Midbrain (tissue), 1 donor: Measurements from ENCODE around the gene TEX53.

Experiments used
- DNase-seq: peaks from one replicate; lab custom pipeline; 2025; lab: John Stamatoyannopoulos, UW

TEX53 gene

DNA sequence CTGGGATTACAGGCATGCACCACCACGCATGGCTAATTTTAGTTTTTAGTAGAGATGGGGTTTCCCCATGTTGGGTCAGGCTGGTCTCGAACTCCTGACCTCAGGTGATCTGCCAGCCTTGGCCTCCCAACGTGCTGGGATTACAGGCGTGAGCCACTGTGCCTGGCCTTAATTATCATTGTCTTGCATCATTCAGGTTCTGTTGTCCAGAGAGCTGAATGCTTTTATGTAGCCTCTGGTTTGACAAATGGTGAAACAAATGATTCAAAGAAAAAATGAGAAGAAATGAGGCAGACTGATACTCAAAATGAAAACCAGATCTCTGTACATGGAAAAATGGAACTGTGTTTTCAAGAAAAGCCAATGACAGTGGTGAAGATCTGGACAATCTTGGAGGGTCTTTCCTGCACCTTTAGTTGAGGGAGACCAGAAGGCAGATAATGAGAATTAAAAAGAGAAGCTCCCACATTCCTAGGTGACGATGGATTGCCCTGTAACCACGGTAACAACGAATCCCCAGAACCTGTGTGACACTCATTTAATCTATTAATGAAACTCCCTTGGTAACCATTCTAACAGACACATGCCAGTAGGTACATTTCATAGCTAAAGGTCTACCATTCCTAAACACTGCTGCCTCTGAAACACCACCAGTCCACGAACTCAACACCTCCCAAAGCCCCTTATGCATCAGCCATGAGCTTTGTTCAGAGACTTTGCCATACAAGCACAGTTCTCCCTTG, 22.8 kb upstream of the TEX53 start:
- DNase-seq: no peak

DNA sequence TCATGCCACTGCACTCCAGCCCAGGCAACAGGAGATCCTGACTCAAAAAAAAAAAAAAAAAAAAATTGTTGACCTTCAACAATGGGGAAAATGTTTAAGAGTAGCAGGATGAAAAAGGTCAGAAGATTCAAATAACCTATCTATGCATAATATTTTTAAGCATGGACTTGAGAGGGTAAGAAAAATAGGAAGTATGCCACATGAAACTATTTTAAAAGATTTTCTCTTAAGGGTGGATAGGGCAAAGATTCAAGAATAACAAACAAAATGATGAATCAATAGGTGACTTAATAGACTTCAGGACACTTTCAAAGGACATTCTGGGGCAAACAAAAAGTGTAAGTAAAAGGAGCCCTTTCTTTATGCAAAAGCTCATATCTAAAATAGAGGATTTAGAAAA, 21.2 kb upstream of the TEX53 start:
- DNase-seq: no peak

DNA sequence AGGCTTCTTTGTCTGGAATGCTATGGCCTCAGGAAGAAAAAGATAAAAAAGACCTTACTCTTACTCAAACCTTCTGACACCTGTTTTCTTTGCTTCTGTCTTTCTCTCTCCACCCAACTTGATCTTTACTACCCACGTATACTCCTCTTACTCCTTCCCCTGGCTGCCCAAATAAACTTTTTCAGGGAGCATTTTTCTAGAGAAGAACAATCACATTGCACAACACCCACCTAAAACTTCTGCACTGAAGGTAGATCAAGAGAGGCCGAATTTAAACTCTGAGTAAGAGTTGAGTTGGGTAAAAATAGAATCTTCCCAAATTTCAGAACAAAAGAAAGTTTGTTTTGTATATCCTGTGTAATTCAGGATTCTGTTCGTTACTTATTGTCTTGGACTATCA, 20.5 kb upstream of the TEX53 start:
- no peak for DNase-seq

GRCh38 chr9:114677418-114677817, 19.8 kb upstream of the TEX53 start:
- DNase-seq: no peak

- DNase-seq: no peak
Observed at GRCh38 chr9:114676901-114677300, 19.3 kb upstream of the TEX53 start.

DNA sequence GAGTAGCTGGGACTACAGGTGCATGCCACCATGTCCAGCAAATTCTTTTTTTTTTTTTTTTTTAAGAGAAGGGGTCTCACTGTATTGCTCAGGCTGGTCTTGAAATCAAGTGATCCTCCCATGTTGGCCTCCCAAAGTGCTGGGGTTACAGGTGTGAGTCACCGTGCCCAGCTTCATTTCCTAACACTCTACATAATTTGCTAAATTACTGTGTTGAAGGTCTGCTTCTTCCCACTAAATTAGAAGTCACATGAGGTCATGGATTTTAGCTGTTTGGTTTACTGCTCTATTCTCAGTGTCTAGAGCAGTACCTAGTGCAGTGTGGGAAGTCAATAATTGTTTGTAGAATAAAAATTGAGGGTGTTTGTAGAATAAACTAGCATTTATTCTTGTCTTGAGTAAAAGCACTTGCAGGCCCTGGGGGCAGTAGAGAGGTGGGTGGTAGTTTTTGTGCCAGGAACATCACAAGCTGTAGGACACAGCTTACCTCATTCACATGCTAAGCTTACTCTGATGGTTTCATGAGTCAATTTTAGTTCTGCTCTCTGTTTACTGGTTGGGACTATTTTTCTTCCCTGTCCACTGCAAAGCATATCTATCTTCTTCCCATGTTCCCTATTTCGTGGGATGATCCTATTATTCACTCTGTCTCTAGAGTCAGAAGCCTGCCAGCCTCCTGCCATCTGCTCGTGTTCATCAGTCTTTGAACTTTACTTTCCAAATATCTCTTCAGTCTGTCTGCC, 17.4 kb upstream of the TEX53 start:
- DNase-seq: no peak

GRCh38 chr9:114674076-114674797, 16.6 kb upstream of the TEX53 start:
- no peak for DNase-seq

DNA sequence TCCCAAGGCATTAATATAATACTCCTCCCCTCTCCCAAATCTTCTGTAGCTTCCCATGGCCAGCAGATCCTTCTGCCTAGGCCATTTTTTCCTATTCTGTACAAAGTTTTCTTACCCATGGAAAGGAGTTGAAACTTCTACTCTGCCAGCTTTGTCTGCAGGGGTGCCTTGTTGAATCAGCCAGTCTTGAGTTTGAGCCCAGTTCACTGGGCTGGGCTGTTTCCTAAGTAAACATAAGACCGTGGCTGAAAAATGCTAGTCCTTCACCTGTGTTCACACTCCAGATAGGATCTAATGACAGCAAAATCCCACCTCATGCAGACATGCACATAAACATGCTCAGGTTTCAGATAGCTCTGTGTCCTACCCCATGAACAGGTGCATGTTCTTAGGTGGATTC, 14.0 kb upstream of the TEX53 start:
- DNase-seq: no peak

DNA sequence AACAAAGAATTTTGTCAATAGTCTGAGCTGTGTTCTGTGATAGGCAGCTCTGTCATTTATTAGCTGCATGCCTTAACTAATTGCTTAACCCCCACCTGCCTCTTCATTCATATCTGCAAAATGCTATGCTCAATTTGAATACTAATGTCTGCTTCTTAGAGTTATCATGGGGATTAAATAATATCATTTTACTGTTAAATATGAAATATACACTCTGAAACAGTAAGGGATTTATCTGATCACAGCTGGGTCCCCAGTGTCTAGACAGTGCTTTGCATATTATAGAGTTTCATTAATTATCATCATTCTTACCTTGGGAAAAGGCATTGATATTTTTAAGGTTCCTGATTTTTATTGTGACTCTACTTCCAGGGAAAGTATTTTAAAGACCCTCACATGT, 12.4 kb upstream of the TEX53 start:
- no peak for DNase-seq

GRCh38 chr9:114668146-114668545, 10.5 kb upstream of the TEX53 start:
- DNase-seq: no peak

GRCh38 chr9:114666851-114667250, 9.2 kb upstream of the TEX53 start:
- no peak for DNase-seq

GRCh38 chr9:114666401-114666800, 8.8 kb upstream of the TEX53 start:
- DNase-seq: no peak

DNA sequence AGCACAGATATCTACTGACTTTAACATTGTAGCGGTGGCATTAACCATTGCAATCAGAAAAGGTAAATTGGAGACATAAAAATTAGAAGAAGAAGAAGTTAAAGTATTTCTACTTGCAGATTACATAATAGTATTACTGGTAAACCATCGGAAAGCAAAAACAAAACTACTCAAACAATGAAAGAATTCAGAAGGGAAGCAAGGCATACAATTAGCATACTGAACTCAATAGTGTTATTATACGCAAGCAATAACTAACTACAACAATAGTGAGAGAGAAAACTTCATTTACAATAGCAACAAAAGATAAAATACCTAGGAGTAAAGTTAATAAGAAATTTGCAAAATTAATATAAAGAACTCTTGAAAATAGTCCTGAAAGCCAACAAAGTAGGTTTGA, 6.6 kb upstream of the TEX53 start:
- no peak for DNase-seq

- peak; percentile 46 for DNase-seq
Observed at GRCh38 chr9:114662081-114662989, 4.7 kb upstream of the TEX53 start.

DNA sequence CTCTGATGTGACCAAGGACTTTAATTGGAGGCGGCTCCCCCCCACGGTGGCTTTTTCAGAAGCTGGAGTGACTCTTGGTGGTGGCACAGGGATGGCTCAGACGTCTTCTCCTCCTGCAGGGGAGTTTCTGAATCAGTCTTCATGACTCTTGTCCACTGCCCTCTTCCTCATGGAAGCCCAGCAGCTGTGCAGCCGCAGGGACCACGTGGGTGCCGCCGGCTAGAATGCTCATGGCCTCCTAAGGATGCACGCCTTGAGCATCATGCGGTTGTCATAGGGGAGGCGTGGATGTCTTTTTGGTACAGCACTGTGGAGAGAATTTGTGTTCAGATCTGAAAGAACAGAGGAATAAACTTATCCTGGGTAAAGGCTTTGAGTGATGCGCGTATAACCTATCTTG, 1.3 kb downstream of the TEX53 start:
- DNase-seq: no peak

DNA sequence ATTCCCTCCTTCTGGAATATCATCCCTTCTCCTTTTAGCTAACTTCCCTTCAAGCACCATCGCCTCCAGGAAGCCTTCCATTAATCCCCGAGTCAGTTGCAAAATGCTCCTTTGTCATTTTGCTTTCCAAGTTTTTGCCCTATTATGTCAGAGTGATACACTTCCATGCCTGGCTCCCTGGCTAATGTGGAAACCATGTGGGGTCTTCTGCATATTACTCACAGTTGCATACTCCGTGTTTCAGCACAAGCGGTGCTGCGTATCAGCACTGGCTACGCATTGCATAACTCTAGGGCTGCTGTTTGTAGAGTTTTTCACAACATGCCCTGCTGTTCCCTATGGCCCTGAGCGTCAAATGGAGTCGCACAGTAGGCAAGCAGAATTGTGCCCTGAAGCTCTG, 1.9 kb downstream of the TEX53 start:
- DNase-seq: no peak

DNA sequence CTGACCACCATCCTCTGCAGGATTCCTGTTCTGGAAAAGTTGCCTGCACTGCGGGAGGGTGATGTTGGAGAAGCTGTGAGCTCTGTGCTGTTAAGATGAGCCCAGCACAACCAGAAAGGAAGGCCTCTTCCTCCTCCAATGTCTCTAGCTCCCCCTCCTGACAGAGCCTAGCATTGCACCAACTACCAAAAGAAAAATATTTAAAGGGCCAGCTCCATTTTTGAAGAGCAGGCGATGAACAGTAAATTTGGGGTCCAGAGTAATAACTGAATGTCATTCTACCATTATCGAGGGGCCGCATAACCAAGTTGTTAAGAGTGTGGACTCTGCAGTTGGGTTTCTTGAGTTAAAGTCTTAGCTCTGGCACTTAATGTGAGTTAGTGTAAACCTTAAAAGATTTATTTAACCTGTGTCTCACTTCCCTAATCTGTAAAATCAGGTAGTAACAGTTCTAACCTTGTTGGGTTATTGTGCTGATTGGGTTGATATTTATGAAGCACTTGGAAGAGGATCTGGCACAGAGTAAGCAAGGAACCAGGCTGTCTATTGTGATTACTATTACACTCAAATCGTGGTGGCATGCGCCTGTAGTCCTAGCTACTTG, 3.9 kb downstream of the TEX53 start:
- DNase-seq: peak; percentile 76

DNA sequence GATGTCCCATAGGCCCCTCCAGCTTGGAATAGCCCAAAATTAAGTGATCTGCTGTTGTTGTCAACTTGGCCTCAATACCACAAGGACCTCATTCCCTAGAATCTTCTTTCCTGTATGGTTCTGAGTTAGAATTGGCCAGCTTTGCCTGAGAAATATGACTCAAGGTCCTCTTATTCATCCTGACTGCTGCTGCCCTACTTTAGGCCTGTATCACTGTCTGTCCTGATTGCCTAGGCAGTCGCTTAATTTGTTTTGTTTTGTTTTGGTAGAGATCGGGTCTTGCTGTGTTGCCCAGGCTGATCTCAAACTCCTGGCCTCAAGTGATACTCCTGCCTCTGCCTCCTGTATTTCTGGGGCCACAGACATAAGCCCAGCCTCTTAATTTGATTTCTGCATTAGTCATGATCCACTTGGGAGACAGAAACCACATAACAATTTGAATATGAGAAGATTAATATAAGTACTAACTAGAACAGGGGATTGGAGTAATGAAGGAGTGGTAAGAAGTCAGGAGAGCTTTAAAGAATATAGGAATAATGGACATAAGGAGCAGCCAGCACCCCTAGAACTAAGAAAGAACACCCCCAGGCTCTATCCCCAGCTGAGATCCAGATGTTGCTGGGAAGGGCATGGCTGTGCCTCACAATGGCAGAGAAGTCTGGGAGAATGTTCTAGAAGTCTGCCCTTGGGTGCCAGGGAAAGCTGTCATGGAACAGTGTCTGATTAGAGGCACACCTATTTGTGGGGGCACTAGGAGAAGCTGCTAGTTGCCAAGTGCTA, 4.6 kb downstream of the TEX53 start:
- no peak for DNase-seq

DNA sequence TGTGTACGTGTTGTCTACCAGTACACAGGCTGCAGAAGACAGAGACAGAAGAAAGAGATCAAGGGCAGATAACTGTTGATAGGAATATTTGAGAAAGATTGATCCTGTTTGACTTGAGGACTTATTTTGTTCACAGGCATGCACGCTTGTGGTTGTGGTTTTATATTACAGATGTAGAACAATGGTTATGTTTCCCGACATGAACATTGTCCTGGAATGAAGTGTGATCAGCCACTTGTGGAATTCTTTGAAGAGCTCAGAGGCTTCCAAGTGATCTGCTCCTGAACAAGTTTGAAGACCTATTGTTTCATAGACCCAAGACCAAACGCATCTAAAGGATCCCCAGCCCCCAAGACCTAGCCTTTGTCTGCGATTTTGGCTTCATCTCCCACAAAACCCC, 13.7 kb downstream of the TEX53 start:
- DNase-seq: no peak

GRCh38 chr9:114643001-114643400, 14.6 kb downstream of the TEX53 start:
- no peak for DNase-seq

GRCh38 chr9:114641967-114642366, 15.6 kb downstream of the TEX53 start:
- DNase-seq: no peak
